Fibroblast of pulmonary artery (primary cell): ENCODE results near the gene PHACTR1.

ENCODE experiments used
- DNase-seq: peaks from one replicate; pipeline ENCODE4 v3.0.0-alpha.2; 2010; ENCODE audit warnings: low read depth
- H3K4me3 ChIP-seq: replicated peaks from 2 replicates; pipeline ENCODE4 v1.5.1; 2011; ENCODE audit warnings: low read depth, mild to moderate bottlenecking, control low read depth, low read length, moderate library complexity
- TF ChIP-seq, protein P1 (sequence below): IDR thresholded peaks from 2 replicates; pipeline ENCODE4 v1.5.1; 2011; ENCODE audit warnings: mild to moderate bottlenecking, control low read depth, low read length, inconsistent platforms; ENCODE audit errors: missing control alignments

PHACTR1 gene

DNA sequence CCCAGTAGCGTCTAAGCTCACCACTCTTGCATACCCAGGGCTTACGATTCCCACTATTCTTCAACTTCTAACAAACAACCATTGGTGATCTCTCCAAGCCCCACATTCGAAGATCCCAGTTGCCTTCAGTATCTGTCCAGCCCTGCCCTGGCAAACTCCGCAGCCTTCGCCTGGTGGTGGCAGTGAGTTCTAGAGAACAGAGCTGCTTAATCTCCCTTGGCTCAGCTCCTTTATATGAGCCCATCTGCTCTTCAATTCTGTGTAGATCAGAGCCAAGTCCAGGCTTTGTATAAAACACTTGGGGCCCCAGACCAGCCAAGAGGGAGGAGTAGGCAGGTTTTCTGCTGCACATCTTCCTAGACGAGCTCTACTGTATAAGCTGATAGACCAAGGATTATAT is 193.3 kb downstream of the PHACTR1 start:
- DNase-seq = no peak
- TF ChIP-seq, protein P1, sequence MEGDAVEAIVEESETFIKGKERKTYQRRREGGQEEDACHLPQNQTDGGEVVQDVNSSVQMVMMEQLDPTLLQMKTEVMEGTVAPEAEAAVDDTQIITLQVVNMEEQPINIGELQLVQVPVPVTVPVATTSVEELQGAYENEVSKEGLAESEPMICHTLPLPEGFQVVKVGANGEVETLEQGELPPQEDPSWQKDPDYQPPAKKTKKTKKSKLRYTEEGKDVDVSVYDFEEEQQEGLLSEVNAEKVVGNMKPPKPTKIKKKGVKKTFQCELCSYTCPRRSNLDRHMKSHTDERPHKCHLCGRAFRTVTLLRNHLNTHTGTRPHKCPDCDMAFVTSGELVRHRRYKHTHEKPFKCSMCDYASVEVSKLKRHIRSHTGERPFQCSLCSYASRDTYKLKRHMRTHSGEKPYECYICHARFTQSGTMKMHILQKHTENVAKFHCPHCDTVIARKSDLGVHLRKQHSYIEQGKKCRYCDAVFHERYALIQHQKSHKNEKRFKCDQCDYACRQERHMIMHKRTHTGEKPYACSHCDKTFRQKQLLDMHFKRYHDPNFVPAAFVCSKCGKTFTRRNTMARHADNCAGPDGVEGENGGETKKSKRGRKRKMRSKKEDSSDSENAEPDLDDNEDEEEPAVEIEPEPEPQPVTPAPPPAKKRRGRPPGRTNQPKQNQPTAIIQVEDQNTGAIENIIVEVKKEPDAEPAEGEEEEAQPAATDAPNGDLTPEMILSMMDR = no peak
- no peak overlapping the region for H3K4me3 ChIP-seq

DNA sequence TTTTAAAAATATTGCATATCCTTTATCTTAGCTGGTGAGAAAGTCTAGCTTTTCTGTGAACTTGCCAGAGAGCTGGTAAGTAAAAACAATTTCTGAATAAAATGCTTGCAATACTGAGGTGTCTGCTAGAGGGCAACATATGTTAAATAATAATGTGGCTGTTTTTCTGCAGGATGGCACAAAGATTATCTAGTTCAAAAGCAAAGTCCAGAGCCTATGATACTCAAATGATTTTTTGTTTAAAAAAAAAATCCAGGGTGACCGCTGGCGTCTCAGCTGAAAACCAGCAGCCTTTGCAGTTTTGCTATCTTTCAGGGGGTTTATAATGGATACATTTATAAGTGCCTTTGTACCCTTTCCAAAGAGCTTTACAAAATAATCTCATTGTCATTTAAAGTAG is 194.9 kb downstream of the PHACTR1 start:
- TF ChIP-seq, protein P1 = peak; percentile 57
- DNase-seq = peak; percentile 66
- H3K4me3 ChIP-seq = no peak overlapping the region

DNA sequence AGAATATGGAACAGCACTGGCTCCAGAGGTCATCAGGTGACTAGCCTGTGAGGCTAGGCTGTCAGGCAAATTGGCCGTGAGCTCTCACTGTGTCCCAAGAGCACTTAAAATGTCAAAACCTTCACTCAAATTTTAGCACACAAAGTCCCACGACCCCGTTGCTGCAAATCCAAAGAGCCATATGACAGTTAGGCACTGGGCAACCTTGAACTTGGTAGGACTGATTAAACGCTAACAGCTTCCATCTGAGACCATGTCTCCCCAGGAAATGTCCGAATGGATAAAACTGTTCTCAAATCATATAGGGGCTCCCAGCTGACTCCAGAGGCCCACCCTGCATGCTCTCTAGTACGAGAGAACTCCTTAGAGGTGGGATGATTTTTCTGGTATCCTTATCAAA is 196.6 kb downstream of the PHACTR1 start:
- TF ChIP-seq, protein P1 = no peak
- DNase-seq = no peak

DNA sequence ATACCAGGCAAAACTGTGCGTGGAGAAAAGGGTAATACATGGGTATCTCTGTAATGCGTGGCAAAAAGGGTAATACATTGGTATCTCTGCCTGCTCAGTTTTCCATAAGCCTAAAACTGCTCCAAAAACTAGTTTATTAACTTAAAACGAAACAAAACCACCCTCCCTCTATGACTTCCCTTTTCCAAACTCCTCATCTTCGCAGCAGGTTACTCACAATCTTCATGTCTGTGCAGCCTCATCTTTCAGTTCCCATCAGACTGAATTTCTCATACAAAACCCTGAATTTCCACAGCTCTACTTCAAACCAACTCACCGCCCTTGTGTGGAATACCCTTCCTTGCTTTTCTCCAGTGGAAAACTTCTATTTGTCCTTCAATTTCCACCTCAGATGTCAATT is 199.4 kb downstream of the PHACTR1 start:
- no peak for DNase-seq
- TF ChIP-seq, protein P1 = no peak
- H3K4me3 ChIP-seq = no peak overlapping the region

More for the DNA sequence above, 196.6 kb downstream of the PHACTR1 start:
- no peak overlapping the region for H3K4me3 ChIP-seq

DNA sequence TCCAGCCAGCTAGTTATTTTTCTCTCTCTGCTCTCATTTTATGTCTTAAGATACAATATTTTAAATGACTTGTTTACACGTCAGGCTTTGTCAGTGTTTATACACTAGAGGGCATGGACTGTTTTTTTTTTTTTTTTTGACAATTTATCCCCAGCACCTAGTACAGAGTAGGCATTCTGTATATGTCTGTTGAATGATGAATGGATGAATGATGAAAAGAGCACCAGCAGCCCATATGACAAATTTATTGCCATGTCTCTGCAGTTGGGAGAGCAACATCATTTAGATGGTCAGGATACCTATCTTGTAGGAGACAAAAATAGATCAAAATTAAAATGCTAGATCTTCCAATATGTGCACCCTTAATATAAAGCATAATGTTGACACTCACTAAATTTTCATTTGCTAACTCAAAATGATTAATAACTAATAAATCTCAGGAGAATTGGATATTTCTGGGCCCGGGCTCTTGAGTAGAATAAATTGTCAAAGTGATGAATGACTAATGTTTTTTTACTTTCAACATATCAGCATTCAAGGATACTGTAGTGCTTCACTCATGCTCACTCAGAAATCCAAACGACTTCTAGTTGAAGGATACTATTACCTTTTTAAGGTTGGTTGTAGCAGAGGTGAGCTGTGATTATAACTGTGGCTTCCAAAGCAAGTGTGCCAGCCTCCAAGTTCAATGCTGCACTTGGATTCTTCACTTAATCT is 200.0 kb downstream of the PHACTR1 start:
- DNase-seq = no peak
- no peak overlapping the region for H3K4me3 ChIP-seq
- TF ChIP-seq, protein P1 = no peak

DNA sequence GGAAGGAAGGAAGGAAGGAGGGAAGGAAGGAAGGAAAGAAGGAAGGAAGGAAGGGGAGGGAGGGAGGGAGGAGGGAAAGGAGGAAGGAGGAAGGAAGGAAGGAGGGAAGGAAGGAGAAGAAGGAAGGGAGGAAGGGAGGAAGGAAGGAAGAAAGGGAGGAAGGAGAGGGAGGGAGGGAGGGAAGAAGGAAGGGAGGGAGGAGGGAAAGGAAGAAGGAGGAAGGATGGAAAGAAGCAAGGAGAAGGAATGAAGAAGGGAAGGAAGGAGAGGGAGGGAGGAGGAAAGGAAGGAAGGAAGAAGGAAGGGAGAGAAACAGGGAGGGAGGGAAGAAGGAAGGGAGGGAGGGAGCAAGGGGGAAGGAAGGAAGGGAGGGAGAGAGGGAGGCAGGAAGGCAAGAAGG is 204.9 kb downstream of the PHACTR1 start:
- TF ChIP-seq, protein P1 = no peak
- DNase-seq = no peak
- H3K4me3 ChIP-seq = no peak overlapping the region

DNA sequence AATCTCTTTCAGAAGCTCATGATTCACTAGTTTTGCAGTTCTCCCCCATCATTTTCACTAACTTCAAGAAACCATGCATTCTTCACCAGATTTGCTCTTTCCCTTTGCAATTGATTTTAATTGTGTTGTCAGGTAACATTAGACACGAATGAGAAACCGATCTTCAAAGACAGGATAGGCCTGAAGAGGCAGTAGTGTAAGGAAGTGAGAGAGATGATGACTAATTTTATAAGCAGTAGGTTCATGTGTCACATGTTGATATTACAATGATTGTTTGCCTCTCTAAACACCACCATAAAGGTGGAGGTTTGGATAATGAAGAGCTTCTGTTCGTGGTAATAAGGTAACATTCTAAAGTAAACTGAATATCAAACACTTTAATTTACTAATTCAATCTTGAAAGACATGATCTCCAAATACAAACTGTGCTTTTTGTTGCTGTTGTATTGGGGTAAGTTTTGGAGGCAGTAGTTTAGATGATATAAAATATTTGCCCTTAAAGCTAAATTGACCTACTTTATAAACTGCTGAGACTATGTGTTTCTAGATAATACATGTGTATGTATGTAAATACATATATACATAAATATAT is 207.2 kb downstream of the PHACTR1 start:
- DNase-seq = no peak
- TF ChIP-seq, protein P1 = no peak
- no peak overlapping the region for H3K4me3 ChIP-seq
